ENCODE measurements around the gene G6PC3. TPM values are rescaled to one million over a fixed set of nuclear protein-coding genes. Genes with fewer than 3 reads are reported as not detected.

Gene G6PC3
- total and polyA plus RNA-seq, 2 donors from 2014 or later: 70.0 to 150 TPM

DNA sequence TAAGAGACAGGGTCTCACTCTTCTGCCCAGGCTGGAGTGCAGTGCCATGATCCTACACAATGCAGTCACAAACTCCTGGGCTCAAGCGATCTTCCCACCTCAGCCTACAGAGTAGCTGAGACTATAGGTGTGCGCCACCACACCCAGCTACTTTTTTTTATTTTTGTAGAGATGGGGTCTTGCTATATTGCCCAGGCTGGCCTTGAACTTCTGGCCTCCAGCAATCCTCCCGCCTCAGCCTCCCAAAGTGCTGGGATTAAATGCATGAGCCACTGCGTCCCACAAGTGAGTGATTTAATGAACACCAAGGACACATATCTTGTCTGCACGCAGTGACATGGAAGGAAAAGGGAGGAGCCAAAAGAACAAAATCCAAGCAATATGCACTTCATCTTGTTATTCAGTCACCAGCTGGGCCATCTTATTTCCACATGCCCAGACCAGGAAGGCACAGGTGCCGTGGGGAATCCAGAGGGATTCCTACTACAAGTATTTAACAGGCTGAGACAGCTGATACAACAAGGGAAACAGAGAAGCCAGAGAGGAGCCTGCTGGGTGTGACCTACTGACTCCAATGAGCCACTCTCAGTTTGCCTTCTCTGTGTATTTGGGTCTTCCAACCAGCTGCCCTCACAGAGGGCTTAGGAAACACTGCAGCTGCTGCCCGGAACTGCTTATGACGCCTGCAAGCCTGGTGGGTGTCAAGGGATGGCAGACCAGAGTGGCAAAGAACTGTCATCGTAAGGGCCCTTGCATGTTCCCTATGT is 21.1 kb upstream of the G6PC3 start:
- intact Hi-C loops (cut with DNase I): no loop called here
- TF ChIP-seq, protein P1, sequence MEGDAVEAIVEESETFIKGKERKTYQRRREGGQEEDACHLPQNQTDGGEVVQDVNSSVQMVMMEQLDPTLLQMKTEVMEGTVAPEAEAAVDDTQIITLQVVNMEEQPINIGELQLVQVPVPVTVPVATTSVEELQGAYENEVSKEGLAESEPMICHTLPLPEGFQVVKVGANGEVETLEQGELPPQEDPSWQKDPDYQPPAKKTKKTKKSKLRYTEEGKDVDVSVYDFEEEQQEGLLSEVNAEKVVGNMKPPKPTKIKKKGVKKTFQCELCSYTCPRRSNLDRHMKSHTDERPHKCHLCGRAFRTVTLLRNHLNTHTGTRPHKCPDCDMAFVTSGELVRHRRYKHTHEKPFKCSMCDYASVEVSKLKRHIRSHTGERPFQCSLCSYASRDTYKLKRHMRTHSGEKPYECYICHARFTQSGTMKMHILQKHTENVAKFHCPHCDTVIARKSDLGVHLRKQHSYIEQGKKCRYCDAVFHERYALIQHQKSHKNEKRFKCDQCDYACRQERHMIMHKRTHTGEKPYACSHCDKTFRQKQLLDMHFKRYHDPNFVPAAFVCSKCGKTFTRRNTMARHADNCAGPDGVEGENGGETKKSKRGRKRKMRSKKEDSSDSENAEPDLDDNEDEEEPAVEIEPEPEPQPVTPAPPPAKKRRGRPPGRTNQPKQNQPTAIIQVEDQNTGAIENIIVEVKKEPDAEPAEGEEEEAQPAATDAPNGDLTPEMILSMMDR (IDR thresholded peaks at IDR 0.05; ENCODE audit: borderline replicate concordance, extremely low read depth, insufficient read depth): no peak
- no peaks in the 10 kb centered on the region for H3K9me3 ChIP-seq (ENCODE audit: control insufficient read depth in 2 of 3, insufficient read depth in 1 of 3, low read length in 3 of 3)
- peaks cover 0 to 4% (median 0%) of the 10 kb centered on the region in 3 donors for H3K4me1 ChIP-seq (ENCODE audit: control insufficient read depth in 2 of 3, insufficient read depth in 2 of 3, low read depth in 1 of 3, low read length in 3 of 3)
- FAIRE-seq (no peak), DNase-seq (no peak)
- H3K36me3 ChIP-seq (ENCODE audit: control insufficient read depth in 2 of 3, insufficient read depth in 3 of 3, low read length in 3 of 3): peaks cover 4 to 19% (median 10%) of the 10 kb centered on the region in 3 donors
- no peak overlapping the region for H3K9ac ChIP-seq (ENCODE audit: low read length in 3 of 3)
- no peak overlapping the region for H3K27ac ChIP-seq (ENCODE audit: low read depth in 2 of 2, low read length in 2 of 2)
- no peak overlapping the region for H3K4me3 ChIP-seq (ENCODE audit: low read length in 3 of 3)
- H3K27me3 ChIP-seq (ENCODE audit: control insufficient read depth, insufficient read depth, low read length): no peaks in the 10 kb centered on the region

DNA sequence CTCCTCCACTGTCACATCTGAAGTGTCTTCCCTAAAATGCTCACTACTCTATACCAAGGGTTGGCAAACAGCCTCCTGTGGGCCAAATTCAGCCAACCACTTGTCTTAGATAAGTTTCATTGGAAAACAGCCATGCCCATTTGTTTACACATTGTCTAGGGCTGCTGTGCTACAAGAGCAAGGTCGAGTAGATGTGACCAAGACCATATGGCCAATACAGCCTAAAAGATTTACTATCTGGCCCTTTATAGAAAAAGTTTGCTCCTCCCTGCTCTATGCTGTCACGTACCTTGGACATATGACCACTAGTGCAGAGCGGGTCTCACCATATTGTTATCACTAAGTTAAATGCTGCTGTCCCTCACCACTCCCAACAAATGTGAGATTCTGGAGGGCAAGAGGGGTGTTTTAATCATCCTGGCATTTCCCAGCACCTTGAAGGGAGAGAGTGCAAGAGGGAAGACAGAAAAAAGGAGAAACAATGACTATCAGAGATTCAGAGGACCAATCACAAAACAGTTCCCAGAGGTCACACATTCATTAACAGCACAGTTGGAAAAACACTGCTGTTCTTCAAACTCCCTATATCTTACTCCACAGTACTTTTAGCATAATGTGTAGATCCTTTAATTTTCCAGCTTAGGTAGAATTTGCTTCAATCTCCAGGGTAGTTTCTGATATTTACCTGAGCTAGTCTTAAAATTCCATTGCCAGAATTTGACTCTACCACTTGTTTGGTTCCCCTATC is 17.2 kb upstream of the G6PC3 start:
- Histone ChIP-seq H3K36me3 (ENCODE audit: control insufficient read depth in 2 of 3, insufficient read depth in 3 of 3, low read length in 3 of 3) (peaks cover 4 to 14% (median 10%) of the 10 kb centered on the region in 3 donors), H3K9ac (ENCODE audit: low read length in 3 of 3) (no peak overlapping the region), H3K4me3 (ENCODE audit: low read length in 3 of 3) (no peak overlapping the region), H3K9me3 (ENCODE audit: control insufficient read depth in 2 of 3, insufficient read depth in 1 of 3, low read length in 3 of 3) (no peaks in the 10 kb centered on the region), H3K27me3 (ENCODE audit: control insufficient read depth, insufficient read depth, low read length) (no peaks in the 10 kb centered on the region), H3K4me1 (ENCODE audit: control insufficient read depth in 2 of 3, insufficient read depth in 2 of 3, low read depth in 1 of 3, low read length in 3 of 3) (peaks cover 0 to 4% (median 0%) of the 10 kb centered on the region in 3 donors), H3K27ac (ENCODE audit: low read depth in 2 of 2, low read length in 2 of 2) (no peak overlapping the region)
- intact Hi-C loops (cut with DNase I): no loop called here
- DNase-seq (no peak), FAIRE-seq (no peak)
- TF ChIP-seq, protein P1 (IDR thresholded peaks at IDR 0.05; ENCODE audit: borderline replicate concordance, extremely low read depth, insufficient read depth): no peak

DNA sequence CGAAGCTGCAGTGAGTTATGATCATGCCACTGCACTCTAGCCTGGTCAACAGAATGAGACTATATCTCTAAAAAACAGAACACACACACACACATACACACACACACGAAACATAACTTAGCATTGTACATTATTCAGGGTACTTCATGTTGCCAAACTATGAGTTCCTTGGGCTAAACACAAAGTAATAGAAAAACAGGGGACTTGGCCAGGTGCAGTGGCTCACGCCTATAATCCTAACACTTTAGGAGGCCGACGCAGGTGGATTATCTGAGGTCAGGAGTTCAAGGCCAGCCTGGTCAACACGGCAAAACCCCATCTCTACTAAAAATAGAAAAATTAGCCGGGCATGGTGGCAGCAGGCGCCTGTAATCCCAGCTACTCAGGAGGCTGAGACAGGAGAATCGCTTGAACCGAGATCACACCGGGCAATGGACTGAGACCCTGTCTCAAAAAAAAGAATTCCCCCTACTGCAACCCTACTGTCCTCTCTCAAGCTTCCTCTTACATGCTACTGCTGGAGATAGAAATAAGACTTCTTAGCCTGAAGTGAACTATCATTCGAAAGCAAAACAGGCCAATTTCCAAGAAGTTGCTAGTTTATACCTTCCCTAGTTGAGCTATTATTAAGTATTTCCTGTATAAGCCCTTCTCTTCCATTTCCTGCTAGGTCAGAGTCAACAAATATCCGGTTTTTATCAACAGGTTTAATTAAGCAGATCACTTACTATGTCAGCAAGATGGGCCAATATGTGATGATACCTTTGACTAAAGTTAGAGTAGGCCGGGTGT is 11.2 kb upstream of the G6PC3 start:
- FAIRE-seq (no peak), DNase-seq (no peak)
- peaks cover 2 to 18% (median 2%) of the 10 kb centered on the region in 3 donors for H3K36me3 ChIP-seq (ENCODE audit: control insufficient read depth in 2 of 3, insufficient read depth in 3 of 3, low read length in 3 of 3)
- H3K9me3 ChIP-seq (ENCODE audit: control insufficient read depth in 2 of 3, insufficient read depth in 1 of 3, low read length in 3 of 3): no peaks in the 10 kb centered on the region
- peaks cover 0 to 2% (median 0%) of the 10 kb centered on the region in 3 donors for H3K4me1 ChIP-seq (ENCODE audit: control insufficient read depth in 2 of 3, insufficient read depth in 2 of 3, low read depth in 1 of 3, low read length in 3 of 3)
- intact Hi-C loops (cut with DNase I): no loop called here
- TF ChIP-seq, protein P1 (IDR thresholded peaks at IDR 0.05; ENCODE audit: borderline replicate concordance, extremely low read depth, insufficient read depth): no peak
- no peaks in the 10 kb centered on the region for H3K27me3 ChIP-seq (ENCODE audit: control insufficient read depth, insufficient read depth, low read length)
- no peak overlapping the region for H3K9ac ChIP-seq (ENCODE audit: low read length in 3 of 3)
- H3K27ac ChIP-seq (ENCODE audit: low read depth in 2 of 2, low read length in 2 of 2): no peak overlapping the region
- H3K4me3 ChIP-seq (ENCODE audit: low read length in 3 of 3): no peak overlapping the region
